Osteoblast (primary cell): ENCODE data around the gene TXLNG. TPM values are rescaled to one million over a fixed set of nuclear protein-coding genes. Genes with fewer than 3 reads are reported as not detected.

ENCODE experiments used
- DNase-seq: peaks from one replicate; pipeline ENCODE4 v3.0.0; 2011; ENCODE audit warnings: low spot score, mixed read lengths; ENCODE audit not compliant: insufficient read length; ENCODE audit errors: missing footprints
- H2AFZ ChIP-seq: 2 replicates; pipeline ENCODE4 v1.6.0; 2011; ENCODE audit warnings: mild to moderate bottlenecking, low read length
- H3K27ac ChIP-seq: 2 replicates; pipeline ENCODE4 v1.5.1; 2011; ENCODE audit warnings: mild to moderate bottlenecking, low read depth, low read length, moderate library complexity
- H3K27me3 ChIP-seq: 2 replicates; pipeline ENCODE4 v1.6.0; 2012; ENCODE audit warnings: mild to moderate bottlenecking, control low read depth, inconsistent platforms, low read length, moderate library complexity; ENCODE audit not compliant: insufficient read depth
- H3K36me3 ChIP-seq: 2 replicates; pipeline ENCODE4 v1.5.1; 2011; ENCODE audit warnings: mild to moderate bottlenecking, low read length, control low read depth, moderate library complexity; ENCODE audit not compliant: insufficient read depth
- H3K4me1 ChIP-seq: 2 replicates; pipeline ENCODE4 v1.5.1; 2011; ENCODE audit warnings: mild to moderate bottlenecking, low read length, control low read depth, moderate library complexity; ENCODE audit not compliant: insufficient read depth
- H3K4me2 ChIP-seq: 2 replicates; pipeline ENCODE4 v1.6.0; 2011; ENCODE audit warnings: mild to moderate bottlenecking, low read length; ENCODE audit not compliant: insufficient read depth
- H3K4me3 ChIP-seq: fragments of 200-600 bp; sonication (generic); 3 replicates; pipeline ENCODE4 v1.5.1; 2012; ENCODE audit warnings: mild to moderate bottlenecking, low read length, inconsistent platforms; ENCODE audit not compliant: insufficient read depth
- H3K79me2 ChIP-seq: 2 replicates; pipeline ENCODE4 v1.6.0; 2012; ENCODE audit warnings: mild to moderate bottlenecking, low read length, control low read depth, inconsistent platforms; ENCODE audit not compliant: insufficient read depth
- H3K9me3 ChIP-seq: 2 replicates; pipeline ENCODE4 v1.5.1; 2011; ENCODE audit warnings: low read depth, low read length, control low read depth
- H4K20me1 ChIP-seq: 2 replicates; pipeline ENCODE4 v1.6.0; 2012; ENCODE audit warnings: mild to moderate bottlenecking, low read length, control low read depth; ENCODE audit not compliant: insufficient read depth
- total RNA-seq: library from RNA; depleted of rRNA; stranded (reverse); fragments of >200 nt; gene quantifications from 2 replicates; pipeline ENCODE4 v1.2.3, GENCODE V29; 2012
- TF ChIP-seq, protein P1 (sequence below): IDR thresholded peaks from 2 replicates; pipeline ENCODE4 v1.5.1; 2011; ENCODE audit warnings: mild to moderate bottlenecking, low read depth, low read length, moderate library complexity; ENCODE audit errors: extremely low read depth

Gene TXLNG
- total RNA-seq, 1 donor: 5.1 TPM

DNA sequence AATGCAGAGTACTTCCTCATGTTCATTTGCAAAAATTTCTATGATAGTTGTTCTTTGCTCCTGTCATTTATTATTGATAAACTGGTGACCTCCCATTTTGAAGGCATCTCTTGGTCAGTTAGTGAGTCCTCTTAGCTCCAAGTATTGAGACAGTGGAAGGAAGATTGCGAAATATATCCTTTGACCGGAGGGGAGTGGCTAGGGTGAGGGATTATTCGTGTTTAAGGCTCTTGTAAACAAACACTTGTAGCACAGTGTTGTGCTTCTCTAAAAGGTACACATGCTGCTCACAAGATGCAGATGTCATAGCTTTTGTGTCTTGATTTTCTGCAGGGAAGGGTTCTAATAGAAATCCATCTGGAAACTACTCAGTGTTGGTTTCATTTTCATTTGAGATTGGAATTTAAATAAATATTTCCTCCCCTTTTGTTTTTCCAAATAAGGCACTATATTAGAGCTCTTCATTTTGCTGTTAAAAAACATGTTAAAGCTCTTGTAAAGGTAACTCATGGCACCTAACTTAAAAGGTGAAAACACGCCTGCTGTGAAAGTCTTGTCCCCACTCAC is 21.8 kb downstream of the TXLNG start:
- Histone ChIP-seq H3K9me3 (no peaks in the 10 kb centered on the region), H3K79me2 (peaks cover 49% of the 10 kb centered on the region), H2AFZ (peak overlapping the region; percentile 86), H3K27ac (peak overlapping the region; percentile 63), H3K4me1 (peaks cover 12% of the 10 kb centered on the region), H3K4me2 (peak overlapping the region; percentile 94), H4K20me1 (no peaks in the 10 kb centered on the region), H3K27me3 (no peaks in the 10 kb centered on the region), H3K36me3 (no peaks in the 10 kb centered on the region), H3K4me3 (peak overlapping the region; percentile 81)
- peak; percentile 66 for DNase-seq
- TF ChIP-seq, protein P1, sequence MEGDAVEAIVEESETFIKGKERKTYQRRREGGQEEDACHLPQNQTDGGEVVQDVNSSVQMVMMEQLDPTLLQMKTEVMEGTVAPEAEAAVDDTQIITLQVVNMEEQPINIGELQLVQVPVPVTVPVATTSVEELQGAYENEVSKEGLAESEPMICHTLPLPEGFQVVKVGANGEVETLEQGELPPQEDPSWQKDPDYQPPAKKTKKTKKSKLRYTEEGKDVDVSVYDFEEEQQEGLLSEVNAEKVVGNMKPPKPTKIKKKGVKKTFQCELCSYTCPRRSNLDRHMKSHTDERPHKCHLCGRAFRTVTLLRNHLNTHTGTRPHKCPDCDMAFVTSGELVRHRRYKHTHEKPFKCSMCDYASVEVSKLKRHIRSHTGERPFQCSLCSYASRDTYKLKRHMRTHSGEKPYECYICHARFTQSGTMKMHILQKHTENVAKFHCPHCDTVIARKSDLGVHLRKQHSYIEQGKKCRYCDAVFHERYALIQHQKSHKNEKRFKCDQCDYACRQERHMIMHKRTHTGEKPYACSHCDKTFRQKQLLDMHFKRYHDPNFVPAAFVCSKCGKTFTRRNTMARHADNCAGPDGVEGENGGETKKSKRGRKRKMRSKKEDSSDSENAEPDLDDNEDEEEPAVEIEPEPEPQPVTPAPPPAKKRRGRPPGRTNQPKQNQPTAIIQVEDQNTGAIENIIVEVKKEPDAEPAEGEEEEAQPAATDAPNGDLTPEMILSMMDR: no peak

DNA sequence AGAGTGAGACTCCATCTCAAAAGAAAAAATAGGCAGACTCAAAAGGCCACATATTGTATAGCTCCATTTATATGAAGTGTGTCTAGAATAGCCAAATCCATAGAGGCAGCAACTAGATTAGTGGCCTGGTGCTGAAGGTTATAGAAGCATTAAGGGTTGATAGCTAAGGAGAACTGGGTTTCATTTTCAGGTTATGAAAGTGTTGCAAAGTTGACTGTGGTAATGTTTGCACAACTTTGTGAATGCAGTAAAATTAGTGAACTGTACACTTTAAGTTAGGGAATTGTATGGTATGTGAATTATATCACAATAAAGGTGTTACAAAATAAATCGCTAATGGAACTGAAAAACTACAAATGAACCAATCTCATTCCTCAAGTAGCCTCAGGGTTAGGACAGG is 28.3 kb downstream of the TXLNG start:
- TF ChIP-seq, protein P1: no peak
- DNase-seq: no peak
- Histone ChIP-seq H3K36me3 (peaks cover 9% of the 10 kb centered on the region), H3K27me3 (no peaks in the 10 kb centered on the region), H3K4me3 (no peak overlapping the region), H3K27ac (no peak overlapping the region), H3K9me3 (no peaks in the 10 kb centered on the region), H3K79me2 (peaks cover 17% of the 10 kb centered on the region), H4K20me1 (no peaks in the 10 kb centered on the region), H2AFZ (no peak overlapping the region), H3K4me1 (no peaks in the 10 kb centered on the region), H3K4me2 (no peak overlapping the region)

DNA sequence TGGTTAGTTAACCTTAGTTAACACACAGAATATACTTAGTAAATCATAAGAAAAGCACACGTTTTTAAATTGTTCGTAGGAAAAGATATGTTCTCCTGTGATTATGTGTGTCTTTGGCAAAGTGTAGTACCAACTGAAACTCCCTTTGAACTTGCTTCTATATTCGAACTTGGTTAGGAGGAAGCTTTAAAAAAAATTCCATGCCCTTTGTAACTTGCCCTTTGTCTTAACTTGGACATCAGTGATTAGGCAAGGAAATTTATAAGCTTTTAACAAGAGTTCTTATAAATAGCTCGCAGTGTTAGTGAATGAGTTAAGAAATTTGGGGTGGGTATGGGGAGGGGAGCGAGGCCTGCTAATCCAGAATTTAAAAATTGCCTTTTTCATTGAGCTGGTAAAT is 33.4 kb downstream of the TXLNG start:
- H3K4me1 ChIP-seq: peaks cover 14% of the 10 kb centered on the region
- TF ChIP-seq, protein P1: no peak
- no peak overlapping the region for H3K4me2 ChIP-seq
- no peak overlapping the region for H2AFZ ChIP-seq
- no peak overlapping the region for H3K4me3 ChIP-seq
- H3K79me2 ChIP-seq: no peaks in the 10 kb centered on the region
- no peaks in the 10 kb centered on the region for H3K9me3 ChIP-seq
- H4K20me1 ChIP-seq: no peaks in the 10 kb centered on the region
- no peak for DNase-seq
- no peaks in the 10 kb centered on the region for H3K27me3 ChIP-seq
- H3K27ac ChIP-seq: no peak overlapping the region
- peaks cover 9% of the 10 kb centered on the region for H3K36me3 ChIP-seq

- peak; percentile 92 for DNase-seq
- peaks cover 9% of the 10 kb centered on the region for H3K36me3 ChIP-seq
- H2AFZ ChIP-seq: peak overlapping the region; percentile 28
- TF ChIP-seq, protein P1: no peak
- no peaks in the 10 kb centered on the region for H4K20me1 ChIP-seq
- peak overlapping the region; percentile 92 for H3K27ac ChIP-seq
- no peaks in the 10 kb centered on the region for H3K9me3 ChIP-seq
- peak overlapping the region; percentile 59 for H3K4me2 ChIP-seq
- H3K27me3 ChIP-seq: no peaks in the 10 kb centered on the region
- no peak overlapping the region for H3K4me3 ChIP-seq
- no peaks in the 10 kb centered on the region for H3K79me2 ChIP-seq
- H3K4me1 ChIP-seq: peaks cover 23% of the 10 kb centered on the region
Observed at GRCh38 chrX:16822723-16823122, 36.5 kb downstream of the TXLNG start.
